DND-41 (cell line): ENCODE measurements around the gene PTPRG.

Experiments used
- ATAC-seq: fragments of 200-7000 bp; cut with Tn5 transposase; 3 replicates; pipeline ENCODE4 v1.9.1; 2021; ENCODE audit warnings: low read depth; ENCODE audit not compliant: insufficient read depth
- DNase-seq: peaks from one replicate; pipeline ENCODE4 v3.0.0-alpha.2; 2020
- H2AFZ ChIP-seq: 2 replicates; pipeline ENCODE4 v1.6.0; 2012; ENCODE audit warnings: low read depth, low read length
- H3K27ac ChIP-seq: 2 replicates; pipeline ENCODE4 v1.5.1; 2012; ENCODE audit warnings: low read length, inconsistent platforms
- H3K27me3 ChIP-seq: fragments of 200-600 bp; sonication (generic); 2 replicates; pipeline ENCODE4 v1.6.0; 2012; ENCODE audit warnings: low read length, mild to moderate bottlenecking, inconsistent platforms; ENCODE audit not compliant: insufficient read depth, poor library complexity
- H3K36me3 ChIP-seq: 2 replicates; pipeline ENCODE4 v1.5.1; 2012; ENCODE audit warnings: low read length, inconsistent platforms; ENCODE audit not compliant: insufficient read depth
- H3K4me1 ChIP-seq: 2 replicates; pipeline ENCODE4 v1.5.1; 2012; ENCODE audit warnings: mild to moderate bottlenecking, low read length; ENCODE audit not compliant: insufficient read depth
- H3K4me2 ChIP-seq: 2 replicates; pipeline ENCODE4 v1.6.0; 2012; ENCODE audit warnings: mild to moderate bottlenecking, moderate library complexity, low read length, inconsistent platforms; ENCODE audit not compliant: insufficient read depth
- H3K4me3 ChIP-seq, 2 experiments: fragments of 200-600 bp in 1 of 2; shearing (Covaris generic) in 1 of 2; 2 replicates each; pipeline ENCODE4 v1.5.1; 2012 to 2016; ENCODE audit warnings: inconsistent platforms in 2 of 2, low read length in 2 of 2, mild to moderate bottlenecking in 2 of 2, low read depth in 1 of 2, moderate library complexity in 1 of 2
- H3K79me2 ChIP-seq: 2 replicates; pipeline ENCODE4 v1.6.0; 2012; ENCODE audit warnings: low read length, inconsistent platforms; ENCODE audit not compliant: insufficient read depth
- H3K9ac ChIP-seq: 2 replicates; pipeline ENCODE4 v1.6.0; 2012; ENCODE audit warnings: low read depth, mild to moderate bottlenecking, inconsistent platforms, low read length, moderate library complexity
- H3K9me3 ChIP-seq: 2 replicates; pipeline ENCODE4 v1.5.1; 2012; ENCODE audit warnings: low read length, moderate library complexity, mild to moderate bottlenecking, inconsistent platforms; ENCODE audit not compliant: insufficient read depth, severe bottlenecking
- H4K20me1 ChIP-seq: 2 replicates; pipeline ENCODE4 v1.6.0; 2012; ENCODE audit warnings: low read length; ENCODE audit not compliant: insufficient read depth
- CTCF ChIP-seq: IDR thresholded peaks from 2 replicates; pipeline ENCODE4 v1.5.1; 2012; ENCODE audit warnings: borderline replicate concordance, low read length, moderate library complexity, mild to moderate bottlenecking; ENCODE audit not compliant: poor library complexity, severe bottlenecking; ENCODE audit errors: extremely low read depth
- EZH2 ChIP-seq: IDR thresholded peaks from 3 replicates; pipeline ENCODE4 v1.6.1; 2012; ENCODE audit warnings: borderline replicate concordance, low read depth, mild to moderate bottlenecking, moderate library complexity, low read length, inconsistent platforms; ENCODE audit not compliant: severe bottlenecking

Gene PTPRG

DNA sequence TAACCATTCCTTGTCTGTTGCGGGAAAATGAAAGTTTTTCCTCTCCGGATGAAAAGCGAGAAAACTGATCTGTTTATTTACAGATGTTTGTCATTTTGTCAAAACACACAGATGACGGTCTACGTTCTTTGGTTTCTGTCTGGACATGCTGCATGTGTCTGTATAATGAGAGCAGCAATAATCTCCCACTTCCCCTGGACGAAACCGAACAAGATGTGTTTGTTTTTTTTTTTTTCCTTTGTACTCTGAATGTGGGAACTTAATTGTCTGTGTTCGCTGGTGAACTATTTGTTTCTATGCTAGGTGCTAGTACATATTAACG is 33.6 kb downstream of the PTPRG start:
- no peak overlapping the region for H3K4me3 ChIP-seq

GRCh38 chr3:61595288-61595687 is 33.9 kb downstream of the PTPRG start:
- Histone ChIP-seq H3K79me2 (no peaks in the 10 kb centered on the region), H2AFZ (no peak overlapping the region), H3K27ac (no peak overlapping the region), H4K20me1 (no peaks in the 10 kb centered on the region), H3K4me2 (no peak overlapping the region), H3K27me3 (no peaks in the 10 kb centered on the region), H3K4me3 (no peak overlapping the region), H3K36me3 (no peaks in the 10 kb centered on the region), H3K4me1 (no peaks in the 10 kb centered on the region), H3K9me3 (no peaks in the 10 kb centered on the region), H3K9ac (no peak overlapping the region)
- DNase-seq = no peak
- TF ChIP-seq EZH2 (no peak), CTCF (no peak)
- no peak for ATAC-seq

More for the DNA sequence above, 33.6 kb downstream of the PTPRG start:
- H3K27ac ChIP-seq = no peak overlapping the region
- no peak overlapping the region for H3K4me2 ChIP-seq
- no peaks in the 10 kb centered on the region for H3K79me2 ChIP-seq
- DNase-seq (no peak), ATAC-seq (no peak)
- no peak overlapping the region for H2AFZ ChIP-seq
- H4K20me1 ChIP-seq = no peaks in the 10 kb centered on the region
- H3K9me3 ChIP-seq = no peaks in the 10 kb centered on the region
- H3K36me3 ChIP-seq = no peaks in the 10 kb centered on the region
- H3K9ac ChIP-seq = no peak overlapping the region
- no peaks in the 10 kb centered on the region for H3K27me3 ChIP-seq
- H3K4me1 ChIP-seq = no peaks in the 10 kb centered on the region
- TF ChIP-seq CTCF = no peak

GRCh38 chr3:61595826-61596225 is 34.5 kb downstream of the PTPRG start:
- H3K9me3 ChIP-seq = no peaks in the 10 kb centered on the region
- TF ChIP-seq EZH2 (no peak), CTCF (no peak)
- H4K20me1 ChIP-seq = no peaks in the 10 kb centered on the region
- no peak for ATAC-seq
- H3K4me3 ChIP-seq = no peak overlapping the region
- H3K36me3 ChIP-seq = no peaks in the 10 kb centered on the region
- H3K4me1 ChIP-seq = no peaks in the 10 kb centered on the region
- H3K4me2 ChIP-seq = no peak overlapping the region
- no peak overlapping the region for H2AFZ ChIP-seq
- H3K27me3 ChIP-seq = no peaks in the 10 kb centered on the region
- DNase-seq = no peak
- no peak overlapping the region for H3K9ac ChIP-seq
- no peak overlapping the region for H3K27ac ChIP-seq
- H3K79me2 ChIP-seq = no peaks in the 10 kb centered on the region

DNA sequence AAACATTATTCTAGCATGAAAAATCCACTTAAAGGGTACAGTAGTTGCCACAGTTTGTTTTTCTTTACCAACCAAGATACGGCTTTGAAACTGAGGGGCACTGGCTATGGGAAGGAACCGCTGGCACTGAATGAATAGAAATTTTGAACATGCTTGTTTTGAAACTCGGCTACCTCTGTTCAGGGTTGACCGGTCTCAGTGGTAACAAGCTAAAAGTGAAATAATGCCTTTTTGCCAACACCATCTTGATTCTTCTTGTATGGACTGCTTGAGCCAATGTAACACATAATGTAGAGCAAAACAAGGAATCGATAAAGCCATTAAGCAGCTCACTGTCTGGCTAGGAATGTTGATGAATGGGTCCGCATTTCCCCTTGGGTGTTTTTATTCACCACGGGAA is 36.5 kb downstream of the PTPRG start:
- Histone ChIP-seq H4K20me1 (no peaks in the 10 kb centered on the region), H3K36me3 (no peaks in the 10 kb centered on the region), H3K4me3 (no peak overlapping the region), H3K9me3 (no peaks in the 10 kb centered on the region), H3K27me3 (no peaks in the 10 kb centered on the region), H3K9ac (no peak overlapping the region), H3K4me1 (no peaks in the 10 kb centered on the region), H3K79me2 (no peaks in the 10 kb centered on the region; the same call in 1 of the 2 replicates), H3K4me2 (no peak overlapping the region), H2AFZ (no peak overlapping the region), H3K27ac (no peak overlapping the region)
- DNase-seq = no peak
- TF ChIP-seq EZH2 (no peak), CTCF (no peak)
- no peak for ATAC-seq
